Activated CD4-positive, CD25-positive, alpha-beta regulatory T cell treated with anti-CD3 and anti-CD28 coated beads, Interleukin-2, amount 50 U/mL, for 24 hours (primary cell): ENCODE data around the gene BAIAP2L2.

Experiments
- ATAC-seq, 2 donors: fragments of 150-1000 bp; cut with Tn5 transposase; one replicate each; pipeline ENCODE4 v1.10.0; 2021; ENCODE audit warnings: mild to moderate bottlenecking in 1 of 2, moderate library complexity in 1 of 2

The BAIAP2L2 gene

DNA sequence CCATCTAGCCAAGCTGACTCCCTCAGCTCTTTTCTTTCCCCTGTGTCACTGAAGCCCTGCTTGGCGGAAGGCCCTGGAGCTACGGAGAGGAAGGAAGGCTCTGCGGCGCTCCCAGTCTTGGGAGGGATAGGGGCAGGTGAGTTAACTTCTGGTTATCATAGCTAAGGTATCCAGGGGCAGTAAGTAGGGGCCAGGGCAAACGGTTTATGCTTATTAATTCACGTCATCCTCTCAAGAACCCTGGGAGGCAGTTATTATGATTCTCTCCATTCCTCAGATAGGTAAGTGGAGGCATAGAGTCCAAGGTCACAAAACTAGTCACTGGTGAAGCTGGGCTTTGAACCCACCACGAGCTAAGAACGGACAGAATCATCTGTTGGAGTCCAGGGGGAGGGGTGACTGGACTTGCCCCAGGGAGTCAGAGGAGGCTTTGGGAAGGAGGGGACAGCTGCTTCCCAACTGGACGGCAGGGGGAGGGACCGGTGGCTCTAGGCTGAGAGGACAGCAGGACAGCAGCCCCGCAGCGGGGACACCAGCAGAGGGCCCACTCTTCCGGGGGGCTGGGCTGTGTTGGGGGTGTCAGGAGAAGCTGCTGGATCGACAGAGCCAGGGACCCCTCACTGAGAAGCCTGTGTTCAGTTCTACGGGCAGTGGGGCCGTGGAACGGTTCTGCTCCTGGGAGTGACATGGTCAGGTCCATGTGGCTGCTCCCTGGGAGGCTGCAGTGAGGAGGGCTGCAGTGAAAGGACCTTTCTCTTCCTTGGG is 3.5 kb downstream of the BAIAP2L2 start:
- no peak for ATAC-seq

DNA sequence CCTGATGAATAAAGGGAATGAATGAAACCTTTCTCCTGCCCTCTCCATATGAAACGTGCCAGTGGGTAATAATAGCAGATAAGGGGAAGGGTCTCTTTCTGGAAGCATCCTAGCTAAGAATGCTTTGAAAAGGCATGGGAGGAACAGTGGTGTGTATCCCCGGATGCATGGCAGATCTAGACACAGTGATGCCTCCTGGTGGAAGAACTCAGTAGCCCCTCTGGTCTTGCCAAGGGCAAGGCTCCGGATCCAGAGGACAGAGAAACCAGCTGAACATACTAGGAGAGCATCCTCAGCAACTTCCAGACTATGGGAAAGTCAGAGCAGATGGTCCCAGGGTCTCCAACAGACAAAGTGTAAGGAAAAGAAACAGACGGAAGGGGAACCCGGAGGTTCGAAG is 6.4 kb downstream of the BAIAP2L2 start:
- ATAC-seq: no peak

DNA sequence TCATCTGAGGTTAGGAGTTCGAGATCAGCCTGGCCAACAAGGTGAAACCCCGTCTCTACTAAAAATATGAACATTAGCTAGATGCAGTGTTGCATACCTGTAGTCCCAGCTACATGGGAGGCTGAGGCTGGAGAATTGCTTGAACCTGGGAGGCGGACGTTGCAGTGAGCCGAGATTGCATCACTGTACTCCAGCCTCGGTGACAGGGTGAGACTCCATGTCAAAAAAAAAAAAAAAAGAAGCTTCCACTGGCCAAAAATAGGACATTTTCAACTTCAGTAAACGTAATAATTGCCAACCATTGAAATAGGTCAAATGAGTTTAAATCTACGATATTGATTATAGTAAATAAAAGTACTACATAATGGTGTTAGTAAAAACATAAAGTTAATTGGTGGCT is 6.8 kb downstream of the BAIAP2L2 start:
- ATAC-seq: no peak

- no peak for ATAC-seq
Observed at GRCh38 chr22:38098410-38099249, 11.9 kb downstream of the BAIAP2L2 start.

GRCh38 chr22:38097557-38098409 is 12.7 kb downstream of the BAIAP2L2 start:
- no peak for ATAC-seq

- no peak for ATAC-seq
Observed at GRCh38 chr22:38097058-38097457, 13.4 kb downstream of the BAIAP2L2 start.

- no peak for ATAC-seq
Observed at GRCh38 chr22:38089474-38089851, 21.0 kb downstream of the BAIAP2L2 start.

DNA sequence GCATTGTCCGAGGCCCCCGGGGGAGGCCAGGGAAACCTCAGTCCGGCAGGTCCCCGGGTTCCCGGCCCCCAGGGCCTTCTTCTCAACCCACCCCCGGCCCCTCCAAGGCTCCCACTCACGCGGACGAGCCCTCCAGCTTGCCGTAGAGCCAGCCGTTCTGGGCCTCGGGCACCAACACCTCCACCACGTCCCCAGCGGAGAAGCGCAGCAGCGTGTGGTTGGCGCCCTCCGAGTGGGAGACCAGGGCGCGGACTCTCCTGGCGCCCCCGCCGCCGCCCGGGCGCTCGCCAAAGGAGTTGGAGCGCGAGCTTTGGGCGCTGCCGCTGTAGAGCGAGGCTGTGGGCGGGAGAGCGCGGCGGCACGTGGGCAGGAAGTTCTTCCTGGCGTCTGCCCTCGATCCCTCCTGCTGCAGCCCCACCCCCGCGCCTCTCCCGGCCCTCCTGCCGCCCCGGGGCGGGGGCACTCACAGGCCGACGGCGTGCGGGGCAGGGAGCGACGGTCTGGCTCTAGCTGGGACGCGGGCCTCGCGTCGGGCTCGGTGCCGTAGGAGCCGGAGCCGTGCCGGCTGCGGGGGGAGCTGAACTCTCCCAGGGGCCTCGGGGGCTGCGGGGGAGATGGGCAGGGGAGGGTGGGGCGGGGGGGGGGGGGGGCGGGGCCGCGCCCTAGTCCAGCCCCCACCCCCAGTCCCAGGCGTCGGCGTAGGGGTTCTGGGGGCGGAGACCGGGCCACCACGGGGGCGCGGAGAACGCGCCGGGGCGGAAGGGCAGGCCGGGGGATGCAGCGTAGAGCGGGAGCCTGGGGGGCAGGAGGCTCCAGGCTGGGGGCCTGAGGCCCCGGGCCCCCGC is 21.6 kb downstream of the BAIAP2L2 start:
- no peak for ATAC-seq

GRCh38 chr22:38087855-38088254 is 22.6 kb downstream of the BAIAP2L2 start:
- no peak for ATAC-seq

DNA sequence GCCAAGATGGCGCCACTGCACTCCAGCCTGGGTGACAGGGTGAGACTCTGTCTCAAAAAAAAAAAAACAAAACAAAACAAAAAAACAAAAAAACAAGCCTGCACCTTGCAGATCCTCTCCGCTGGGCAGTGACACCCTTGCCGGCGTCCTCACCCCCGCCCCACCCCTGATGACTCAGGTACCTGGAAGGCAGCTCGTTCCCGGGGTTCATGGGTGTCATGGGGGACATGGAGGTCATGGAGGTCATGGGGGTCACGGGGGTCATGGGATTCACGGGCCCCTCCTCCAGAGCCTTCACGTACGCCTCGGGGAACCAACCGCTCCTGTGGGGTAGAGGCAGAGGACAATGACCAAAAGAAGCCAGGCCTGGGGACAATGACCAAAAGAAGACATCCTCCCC is 23.5 kb downstream of the BAIAP2L2 start:
- ATAC-seq: no peak

DNA sequence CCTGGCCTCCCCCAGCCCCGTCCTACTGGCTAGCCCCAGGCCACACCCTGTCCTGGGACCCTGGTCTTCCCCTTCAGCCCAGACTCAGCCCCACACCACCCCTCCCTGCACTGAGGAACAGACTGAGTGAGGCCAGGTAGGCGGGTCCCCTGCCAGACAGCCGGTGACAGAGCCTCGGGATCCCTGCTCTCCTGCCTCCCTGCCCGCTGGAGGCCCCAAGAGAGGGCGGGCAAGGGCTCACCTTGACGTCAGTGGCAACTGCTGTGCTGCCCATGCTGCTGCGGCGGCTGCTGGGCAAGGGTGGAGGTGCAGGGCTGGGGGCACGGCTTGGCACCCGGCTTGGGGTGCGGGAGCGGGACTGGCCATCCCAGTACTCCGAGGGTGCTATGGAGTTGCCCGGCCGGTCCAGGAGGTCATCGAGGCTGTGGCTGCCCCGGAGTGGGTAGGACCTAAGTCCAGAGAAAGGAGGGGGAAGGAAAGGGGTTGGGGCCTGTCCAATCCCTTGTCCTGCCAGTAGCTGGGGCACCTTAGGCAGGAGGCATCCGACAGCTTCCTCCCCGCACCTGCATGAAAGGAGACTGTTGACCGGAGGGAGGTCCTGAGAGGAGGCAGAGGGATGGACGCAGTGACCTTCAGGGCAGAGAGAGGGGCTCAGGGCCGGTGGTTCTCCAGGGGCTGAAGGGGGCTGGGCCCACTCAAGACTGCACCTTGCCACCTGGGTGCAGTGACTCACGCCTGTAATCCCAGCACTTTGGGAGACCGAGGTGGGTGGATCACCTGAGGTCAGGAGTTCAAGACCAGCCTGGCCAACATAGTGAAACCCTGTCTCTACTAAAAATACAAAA is 24.3 kb downstream of the BAIAP2L2 start:
- ATAC-seq: peak in 1 of 2 donors; percentile 11

GRCh38 chr22:38085501-38085900 is 25.0 kb downstream of the BAIAP2L2 start:
- no peak for ATAC-seq

DNA sequence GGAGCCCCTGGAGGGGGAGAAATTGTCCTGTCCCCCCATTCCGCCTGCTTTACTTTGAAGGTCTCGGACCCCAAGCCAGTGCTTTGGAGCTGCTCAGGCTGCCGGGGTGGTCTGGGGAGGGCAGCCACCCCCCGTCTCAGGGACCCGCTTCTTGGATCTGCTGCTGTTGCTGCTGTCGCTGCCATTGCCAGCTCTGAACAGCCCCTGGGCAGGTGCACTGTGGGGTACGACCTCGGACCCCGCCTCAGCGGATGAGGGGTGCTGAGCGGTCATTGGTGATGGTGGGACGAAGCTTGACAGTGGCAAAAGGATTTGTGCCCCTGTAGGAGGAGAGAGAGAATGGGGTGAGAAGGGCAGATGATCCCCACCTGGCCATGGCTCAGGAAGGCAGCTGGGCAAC is 25.4 kb downstream of the BAIAP2L2 start:
- ATAC-seq: no peak

DNA sequence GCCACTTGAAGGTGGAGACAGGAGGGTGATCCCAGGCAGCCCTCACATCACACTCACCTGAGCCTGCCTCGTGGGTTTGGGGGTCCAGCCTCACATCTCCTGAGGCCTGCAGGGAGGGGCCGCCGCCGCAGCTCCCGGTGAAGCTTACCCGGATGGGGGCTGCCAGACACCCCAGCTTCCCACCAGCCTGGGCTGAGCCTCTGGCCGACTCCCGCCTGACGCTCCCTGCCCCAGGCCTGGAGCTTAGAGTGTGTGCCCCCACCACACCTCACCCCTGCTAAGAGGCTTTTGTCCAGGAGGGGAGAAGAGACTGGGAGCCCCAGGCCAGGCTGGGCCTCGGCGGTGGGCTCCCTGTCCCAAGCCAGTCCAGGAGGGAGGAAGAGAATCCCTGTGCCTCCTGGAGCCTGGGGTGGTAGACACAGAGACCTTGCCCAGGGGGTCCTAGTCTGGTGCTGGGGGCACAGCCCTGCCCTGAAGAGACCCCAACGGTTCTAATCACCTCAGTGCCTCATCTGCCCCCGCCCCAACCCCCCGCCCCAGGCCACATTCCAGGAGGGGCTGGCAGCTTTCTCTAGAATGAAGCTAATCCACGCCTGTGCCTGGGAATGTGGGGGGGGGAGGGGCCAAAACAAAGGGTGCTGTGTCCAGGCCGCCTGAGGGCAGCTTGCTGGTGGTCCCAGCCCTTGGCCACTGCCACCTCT is 26.4 kb downstream of the BAIAP2L2 start, which contains the start of gene SLC16A8:
Gene SLC16A8 (minus strand): TSS at position 254 of the 701 bp plus-strand sequence. CDS start 1,311 bp downstream, outside the sequence.
- no peak for ATAC-seq

DNA sequence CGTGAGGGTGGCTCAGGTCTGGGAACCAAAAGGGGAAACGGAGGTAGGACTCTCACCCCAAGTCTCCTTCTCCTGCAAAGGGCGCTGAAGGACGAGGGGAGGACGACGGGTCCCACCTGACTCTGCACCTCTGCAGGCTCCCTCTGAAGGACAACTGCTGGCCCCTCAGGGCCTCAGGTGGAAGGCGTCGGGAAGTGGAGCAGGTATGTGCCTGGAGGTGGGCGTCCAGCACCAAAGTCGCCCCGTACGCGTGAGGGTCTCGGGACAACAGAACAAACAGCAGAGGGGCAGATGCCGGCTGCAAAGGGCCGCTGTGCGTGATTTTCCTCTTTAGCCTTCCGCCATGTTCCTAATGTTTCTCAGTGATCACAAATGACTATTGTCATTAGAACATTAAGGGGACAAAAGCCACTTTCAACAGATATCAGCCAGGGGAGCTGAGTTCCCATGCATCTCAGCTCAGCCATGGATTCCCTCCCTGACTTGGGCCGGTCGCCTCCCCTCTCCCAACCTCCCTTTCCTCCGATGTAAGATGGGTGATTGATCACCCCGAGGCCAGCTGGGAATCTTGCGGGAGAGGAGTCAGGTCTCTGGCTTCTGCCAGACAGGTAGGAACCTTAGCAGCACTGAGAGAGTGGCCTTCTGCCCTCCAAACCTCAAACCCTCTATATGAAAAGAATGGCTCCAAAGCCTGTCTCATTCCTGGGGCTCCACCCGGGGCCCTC is 27.3 kb downstream of the BAIAP2L2 start:
- no peak for ATAC-seq

DNA sequence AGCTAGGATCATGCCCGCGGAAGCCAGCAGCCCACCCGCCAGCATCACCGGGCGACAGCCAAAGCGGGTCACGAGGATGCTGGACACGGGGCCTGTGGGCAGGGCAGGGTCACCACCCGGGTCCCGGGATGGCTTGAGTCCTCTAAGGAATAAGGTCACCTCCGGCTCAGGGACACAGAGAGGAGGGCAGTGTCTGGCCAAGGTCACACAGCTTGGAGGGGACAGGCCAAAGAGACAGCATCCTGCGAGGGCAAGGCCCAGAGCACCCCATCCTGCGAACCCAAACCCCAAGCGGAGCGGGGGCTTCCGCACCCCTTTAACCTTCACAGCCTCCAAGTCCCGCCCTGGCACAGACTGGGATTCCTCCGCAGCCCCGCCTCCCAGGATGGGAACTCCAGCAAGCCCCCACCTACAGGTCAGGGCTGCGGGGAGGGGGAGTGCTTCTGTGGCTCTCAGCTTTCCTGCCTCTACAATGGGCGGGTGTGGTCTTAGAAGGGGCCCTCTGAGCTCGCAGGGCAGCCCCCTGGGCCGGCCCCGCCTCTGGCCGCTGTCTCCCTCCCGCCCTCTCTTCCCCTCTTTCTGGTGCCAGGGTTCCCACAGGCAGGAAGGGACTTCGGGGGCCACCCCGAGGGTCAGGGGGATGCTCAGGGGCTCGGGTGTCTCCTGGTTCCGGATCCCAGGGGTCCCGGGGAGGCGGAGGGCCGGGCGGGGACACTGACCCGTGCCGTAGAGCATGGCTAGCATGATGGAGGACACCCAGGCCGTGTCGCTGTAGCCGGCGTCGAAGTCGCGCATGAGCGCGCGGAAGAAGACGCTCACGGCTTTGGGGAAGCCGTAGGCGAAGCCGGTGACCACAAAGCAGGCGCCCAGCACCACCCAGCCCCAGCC is 28.3 kb downstream of the BAIAP2L2 start:
- ATAC-seq: no peak

- ATAC-seq: no peak
Observed at GRCh38 chr22:38081636-38081940, 28.9 kb downstream of the BAIAP2L2 start.

DNA sequence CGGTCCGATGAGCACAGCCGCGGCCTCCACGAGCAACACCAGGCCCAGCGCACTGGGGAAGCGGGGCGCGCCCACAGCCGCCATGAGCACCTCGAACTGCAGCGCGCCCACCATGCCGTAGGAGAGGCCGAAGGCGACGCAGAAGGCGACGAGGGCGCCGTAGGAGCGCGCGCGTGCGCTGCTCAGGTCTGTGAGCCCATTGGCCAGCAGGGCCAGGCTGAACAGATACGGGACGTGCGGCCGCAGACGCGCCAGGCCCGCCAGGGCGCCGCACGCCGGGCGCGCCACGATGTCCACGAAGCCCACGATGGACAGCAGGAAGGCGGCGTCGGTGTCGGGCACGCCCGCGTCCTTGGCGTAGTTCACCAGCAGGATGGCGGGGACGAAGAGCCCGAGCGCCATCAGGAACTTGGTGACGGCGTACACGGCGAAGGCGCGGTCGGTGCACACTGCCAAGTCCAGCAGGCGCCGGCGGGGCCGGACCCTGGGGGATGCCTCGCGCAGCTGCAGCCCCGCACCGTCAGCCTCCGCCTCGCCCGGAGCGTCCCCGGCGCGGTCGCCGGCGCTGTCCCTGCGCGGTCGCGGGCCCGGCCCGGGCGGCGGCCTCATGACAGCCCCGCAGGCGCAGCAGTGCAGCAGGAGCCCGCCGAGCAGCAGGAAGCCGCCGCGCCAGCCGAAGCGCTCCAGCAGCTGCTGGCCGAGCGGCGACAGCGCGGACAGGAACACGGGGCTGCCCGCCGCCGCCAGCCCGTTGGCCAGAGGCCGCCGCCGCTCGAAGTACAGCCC is 29.4 kb downstream of the BAIAP2L2 start:
- ATAC-seq: peak; percentile 44 to 54
